GM12872 (cell line): ENCODE data around the gene CNR1.

Source experiments
- CTCF ChIP-seq: IDR thresholded peaks from 3 replicates; pipeline ENCODE4 v1.5.1; 2011; ENCODE audit warnings: low read depth, mild to moderate bottlenecking, low read length, moderate library complexity; ENCODE audit not compliant: insufficient read depth

Gene CNR1

GRCh38 chr6:88105741-88106340, 60.3 kb downstream of the CNR1 start:
- TF ChIP-seq CTCF, result no peak
